ENCODE measurements around the gene CHAF1B.
A peak's percentile ranks its signal among the peaks of the same experiment; 100 is the strongest.

CHAF1B gene

GRCh38 chr21:36429947-36430546 is 44.9 kb downstream of the CHAF1B start:
- peak; percentile 62 for DNase-seq

DNA sequence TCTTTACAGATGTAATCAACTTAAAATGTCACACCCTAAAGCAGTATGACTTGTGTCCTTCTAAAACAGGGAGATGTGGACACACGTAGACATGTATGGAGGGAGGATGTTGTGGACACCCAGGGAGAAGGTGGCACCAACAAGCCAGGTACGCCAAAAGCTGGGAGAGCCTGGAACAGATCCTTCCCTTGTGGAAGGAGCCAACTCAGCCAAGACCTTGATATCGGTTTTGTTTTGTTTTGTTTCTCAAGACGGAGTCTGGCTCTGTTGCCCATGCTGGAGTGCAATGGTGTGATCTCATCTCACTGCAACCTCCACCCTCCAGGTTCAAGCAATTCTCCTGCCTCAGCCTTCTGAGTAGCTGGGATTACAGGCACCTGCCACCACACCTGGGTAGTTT is 45.6 kb downstream of the CHAF1B start:
- DNase-seq: no peak

DNA sequence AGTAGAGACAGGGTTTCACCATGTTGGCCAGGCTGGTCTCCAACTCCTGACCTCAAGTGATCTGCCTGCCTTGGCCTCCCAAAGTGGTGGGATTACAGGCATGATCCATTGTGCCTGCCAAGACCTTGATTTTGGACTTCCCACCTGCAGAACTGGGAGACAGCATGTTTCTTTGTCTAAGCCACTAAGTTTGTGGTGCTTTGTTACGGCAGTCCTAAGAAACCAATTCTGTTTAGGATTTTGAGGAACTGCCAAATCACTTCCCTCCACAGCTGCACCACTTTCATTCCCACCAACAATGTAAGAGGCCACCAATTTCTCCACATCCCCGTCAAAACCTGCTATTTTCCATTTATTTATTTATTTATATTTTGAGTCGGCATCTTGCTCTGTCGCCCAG is 46.1 kb downstream of the CHAF1B start:
- no peak for DNase-seq

- no peak for DNase-seq
Measured at GRCh38 chr21:36433059-36433709, 48.0 kb downstream of the CHAF1B start.

- no peak for DNase-seq
Measured at GRCh38 chr21:36434144-36434543, 49.0 kb downstream of the CHAF1B start.

DNA sequence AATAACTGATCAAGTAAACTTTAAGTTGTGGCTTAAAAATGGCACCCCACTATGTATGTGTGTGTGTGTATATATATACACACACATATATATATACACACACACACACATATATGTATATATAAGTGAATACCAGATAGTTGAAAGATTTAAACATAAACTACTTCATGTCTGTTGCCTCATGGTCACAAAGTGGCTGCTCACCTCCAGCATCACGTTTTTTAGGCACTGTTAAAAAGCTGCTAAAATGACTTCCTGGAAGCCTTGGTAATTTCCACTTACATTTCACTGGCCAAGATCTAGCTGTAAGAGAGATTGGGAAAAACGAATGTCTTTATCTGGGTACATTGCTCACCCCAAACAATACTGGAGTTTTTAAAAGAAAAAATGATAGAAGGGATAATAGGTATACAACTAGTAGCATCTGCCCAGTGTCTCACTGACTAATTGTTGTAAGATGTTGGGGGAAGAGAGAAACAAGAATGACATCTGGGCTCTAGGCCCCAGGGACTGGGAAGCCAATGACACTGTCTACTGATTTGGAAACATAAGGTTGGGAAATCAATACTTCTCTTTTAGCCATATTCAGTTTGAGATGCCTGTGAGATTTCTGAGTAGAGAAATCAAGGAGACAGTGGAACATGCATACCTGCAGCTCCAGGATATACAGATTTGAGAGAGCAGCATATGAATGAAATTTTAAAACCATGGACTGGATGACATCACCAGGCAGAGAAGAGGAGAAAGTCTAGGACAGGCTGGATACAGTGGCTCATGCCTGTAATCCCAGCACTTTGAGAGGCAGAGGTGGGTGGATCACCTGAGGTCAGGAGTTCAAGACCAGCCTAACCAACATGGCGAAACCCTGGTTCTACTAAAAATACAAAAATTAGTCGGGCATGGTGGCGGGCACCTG is 51.9 kb downstream of the CHAF1B start:
- no peak for DNase-seq

GRCh38 chr21:36437745-36438128 is 52.5 kb downstream of the CHAF1B start:
- DNase-seq: no peak

DNA sequence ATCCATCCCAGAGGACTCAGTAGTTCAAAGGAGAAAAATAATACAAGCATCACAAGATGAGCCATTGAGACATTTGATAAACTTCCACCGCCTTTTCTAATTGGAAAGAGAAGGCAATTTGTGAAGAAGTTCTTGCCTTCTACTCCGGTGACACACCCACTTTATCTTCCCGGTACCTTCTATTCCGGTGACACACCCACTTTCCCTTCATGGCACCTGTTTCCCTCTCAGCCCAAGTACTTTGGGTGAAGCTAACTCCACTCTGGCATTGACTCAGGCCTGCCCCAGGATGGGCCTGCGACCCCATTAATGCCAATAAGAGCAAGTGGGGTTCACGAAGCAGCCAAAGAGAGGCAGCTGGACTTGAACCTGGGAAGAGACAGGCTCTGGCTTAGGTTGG is 56.5 kb downstream of the CHAF1B start:
- DNase-seq: no peak

- DNase-seq: no peak
Measured at GRCh38 chr21:36446301-36446700, 61.1 kb downstream of the CHAF1B start.

GRCh38 chr21:36450511-36450910 is 65.3 kb downstream of the CHAF1B start:
- no peak for DNase-seq

GRCh38 chr21:36451506-36451905 is 66.3 kb downstream of the CHAF1B start:
- no peak for DNase-seq

GRCh38 chr21:36452281-36452825 is 67.2 kb downstream of the CHAF1B start:
- DNase-seq: no peak

DNA sequence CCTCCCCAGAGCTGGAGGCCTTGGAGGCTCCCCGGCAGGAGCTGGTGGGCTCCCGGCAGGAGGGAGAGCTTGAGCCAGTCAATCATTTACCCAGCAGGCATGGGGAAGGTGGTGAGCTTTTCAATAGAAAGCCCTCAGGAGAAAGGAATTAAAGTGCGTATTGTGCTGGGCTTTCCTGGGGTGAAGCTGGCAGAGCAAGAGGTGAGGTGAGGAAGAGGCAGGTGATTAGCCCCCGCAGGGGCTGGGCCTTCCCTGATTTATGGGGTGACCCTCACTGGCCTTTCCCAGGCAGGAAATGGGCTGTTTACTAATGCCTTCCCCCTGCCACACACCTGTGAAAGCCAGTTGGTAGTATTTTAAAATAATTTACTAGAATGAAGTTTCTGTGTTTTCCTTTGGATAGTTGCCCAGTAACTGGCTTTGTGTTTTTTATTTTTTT is 68.9 kb downstream of the CHAF1B start:
- DNase-seq: no peak

DNA sequence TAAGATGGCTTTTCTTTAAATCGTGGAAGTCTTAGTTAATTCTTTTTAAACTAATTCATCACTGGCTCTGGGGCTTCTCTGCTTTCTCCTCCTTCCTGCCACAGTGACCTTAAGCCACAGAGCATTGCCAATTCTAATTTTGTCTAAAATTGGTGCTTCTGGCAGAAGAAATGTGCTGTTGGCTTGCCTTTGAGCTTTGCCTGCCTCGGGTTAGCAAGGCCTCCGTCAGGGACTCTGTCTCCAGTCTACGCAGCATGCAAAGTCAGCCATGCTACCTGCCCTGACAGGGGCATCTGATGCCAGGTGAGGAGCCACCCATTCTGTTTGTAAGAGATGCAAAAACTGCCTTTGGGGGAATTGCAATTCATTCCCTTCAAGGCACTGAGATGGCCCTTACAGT is 69.5 kb downstream of the CHAF1B start:
- no peak for DNase-seq

GRCh38 chr21:36456729-36457414 is 71.7 kb downstream of the CHAF1B start:
- no peak for DNase-seq

GRCh38 chr21:36459098-36459497 is 73.9 kb downstream of the CHAF1B start:
- DNase-seq: no peak

DNA sequence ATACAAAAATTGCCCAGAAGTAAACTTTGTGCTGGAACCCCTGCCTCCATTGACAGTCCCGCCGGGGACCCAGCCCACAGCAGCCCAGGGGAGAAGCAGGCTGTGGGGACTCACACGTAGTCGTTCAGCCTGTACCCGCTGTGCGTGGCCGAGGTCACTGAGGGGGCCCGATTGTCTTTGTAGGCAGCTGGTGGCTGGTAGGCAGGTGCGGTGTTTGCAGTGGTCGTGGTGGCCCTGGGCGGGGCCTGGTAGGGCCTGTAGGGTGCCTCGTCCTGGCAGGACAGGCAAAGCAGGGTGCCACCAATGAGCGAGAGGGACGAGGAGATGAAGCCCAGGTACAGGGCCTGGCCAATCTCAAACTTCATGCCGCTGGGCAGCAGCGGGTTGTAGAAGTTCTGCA is 75.7 kb downstream of the CHAF1B start:
- DNase-seq: no peak

DNA sequence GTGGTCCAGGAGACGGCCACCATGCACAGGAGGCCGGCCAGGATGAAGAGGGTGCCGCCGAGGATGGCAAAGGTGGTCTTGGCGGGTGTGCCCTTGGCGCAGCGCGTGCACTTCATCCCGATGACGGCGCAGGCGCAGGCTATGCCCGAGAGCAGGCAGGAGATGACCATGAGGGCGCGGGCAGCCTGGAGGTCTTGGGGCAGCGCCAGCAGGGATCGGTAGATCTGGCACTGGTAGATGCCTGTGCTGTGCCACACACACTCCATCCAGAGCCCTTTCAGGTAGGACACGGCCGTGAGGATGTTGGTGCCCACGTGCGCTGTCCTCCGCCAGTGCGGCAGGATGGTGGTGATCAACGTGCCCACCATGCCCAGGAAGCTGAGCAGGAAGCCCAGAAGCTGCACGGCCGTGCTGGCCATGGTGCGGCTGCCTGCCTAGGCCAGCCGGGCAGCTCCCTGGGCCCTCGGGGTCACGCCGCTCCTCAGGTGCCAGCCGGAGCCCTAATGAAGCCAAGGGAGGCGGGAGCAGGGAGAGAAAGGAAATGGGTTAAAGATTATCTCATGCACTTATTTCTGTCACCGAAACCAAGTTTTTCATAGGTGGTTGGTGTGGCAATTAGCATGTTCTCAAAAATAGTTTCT is 76.2 kb downstream of the CHAF1B start:
- DNase-seq: no peak

DNA sequence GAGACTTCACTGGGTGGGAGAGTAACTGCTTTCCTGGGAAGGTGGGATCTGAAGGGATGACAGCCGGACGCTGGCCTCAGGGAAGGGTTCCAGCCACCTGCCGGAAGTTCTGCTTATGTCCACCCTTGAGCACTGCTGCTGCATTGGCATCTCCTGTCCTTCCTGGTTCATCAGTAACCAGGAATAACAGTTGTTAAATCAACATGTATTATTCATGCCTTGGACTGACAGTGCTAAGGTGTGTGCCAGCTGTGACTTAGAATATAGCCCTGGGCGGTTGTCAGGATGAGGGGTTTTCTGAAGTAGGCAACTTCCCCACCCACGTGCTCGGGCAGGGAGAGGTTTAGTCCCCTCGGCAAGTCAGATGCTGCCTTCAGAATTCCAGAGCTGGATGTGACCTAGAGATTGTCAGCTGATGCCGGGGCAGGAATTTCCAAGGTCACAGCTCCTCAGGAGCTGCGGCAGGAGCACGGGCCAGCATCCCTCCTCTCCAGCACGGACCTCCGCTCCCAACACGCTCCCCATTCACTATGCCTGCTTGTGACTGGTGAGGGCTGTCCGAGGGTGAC is 76.8 kb downstream of the CHAF1B start:
- no peak for DNase-seq

- no peak for DNase-seq
Measured at GRCh38 chr21:36463204-36463603, 78.0 kb downstream of the CHAF1B start.

GRCh38 chr21:36463991-36464390 is 78.8 kb downstream of the CHAF1B start:
- no peak for DNase-seq

- no peak for DNase-seq
Measured at GRCh38 chr21:36464590-36464989, 79.4 kb downstream of the CHAF1B start.
